Measurements from ENCODE around the gene NOP16.

Gene NOP16

DNA sequence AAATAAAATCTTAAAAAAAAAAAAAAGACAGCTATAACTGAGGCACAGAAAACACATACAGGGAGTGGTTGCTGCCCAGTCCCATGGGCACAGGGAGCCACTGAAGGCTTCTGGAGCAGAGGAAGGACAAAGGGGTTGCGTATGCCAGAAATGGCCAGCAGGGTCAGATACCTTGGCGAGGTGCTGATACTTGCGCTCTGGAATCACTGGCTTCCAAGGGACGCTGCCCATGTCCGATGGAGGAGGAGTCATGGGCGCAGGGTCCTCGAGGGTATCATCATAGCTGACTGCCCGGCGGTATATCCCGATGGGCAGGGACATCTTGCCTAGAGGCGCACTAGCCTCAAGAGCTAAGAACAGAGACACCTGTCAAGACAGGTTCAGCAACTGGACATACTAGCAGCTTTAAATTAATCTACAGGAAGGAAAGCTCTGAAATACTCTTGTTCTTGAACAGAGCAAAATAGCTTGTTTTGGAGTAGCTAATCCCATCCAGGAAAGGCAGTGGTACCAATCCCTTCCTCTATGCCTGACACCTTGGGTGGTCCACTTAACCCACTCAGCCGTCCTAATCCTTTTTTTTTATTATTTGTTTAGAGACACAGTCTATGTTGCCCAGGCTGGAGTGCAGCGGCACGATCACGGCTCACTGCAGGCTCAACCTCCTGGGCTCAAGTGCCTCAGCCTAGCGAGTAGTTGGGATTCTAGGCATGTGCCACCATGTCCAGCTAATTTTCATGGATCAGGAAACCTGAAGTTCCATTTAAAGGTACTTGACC lies 32.8 kb downstream of the NOP16 start:
- FAIRE-seq = no peak

DNA sequence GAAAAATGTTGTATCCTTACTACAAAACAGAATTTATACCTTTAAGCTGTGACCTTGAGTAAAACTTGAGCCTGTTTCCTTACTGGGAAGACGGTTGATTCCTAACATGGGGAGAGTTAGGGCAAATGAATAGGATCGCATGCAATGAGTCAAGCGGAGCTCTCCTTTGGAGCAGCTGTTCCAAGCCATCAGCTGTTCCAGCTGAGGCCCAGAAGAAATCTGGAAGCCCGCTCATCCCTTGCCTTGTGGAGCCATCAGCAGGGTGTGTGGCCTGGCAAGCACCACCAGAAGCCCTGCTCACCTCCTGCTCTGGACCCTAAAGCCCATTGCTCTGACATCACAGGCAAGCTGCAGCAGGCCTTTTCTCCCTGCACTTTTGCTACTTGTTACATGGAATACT lies 34.9 kb downstream of the NOP16 start:
- no peak for FAIRE-seq

DNA sequence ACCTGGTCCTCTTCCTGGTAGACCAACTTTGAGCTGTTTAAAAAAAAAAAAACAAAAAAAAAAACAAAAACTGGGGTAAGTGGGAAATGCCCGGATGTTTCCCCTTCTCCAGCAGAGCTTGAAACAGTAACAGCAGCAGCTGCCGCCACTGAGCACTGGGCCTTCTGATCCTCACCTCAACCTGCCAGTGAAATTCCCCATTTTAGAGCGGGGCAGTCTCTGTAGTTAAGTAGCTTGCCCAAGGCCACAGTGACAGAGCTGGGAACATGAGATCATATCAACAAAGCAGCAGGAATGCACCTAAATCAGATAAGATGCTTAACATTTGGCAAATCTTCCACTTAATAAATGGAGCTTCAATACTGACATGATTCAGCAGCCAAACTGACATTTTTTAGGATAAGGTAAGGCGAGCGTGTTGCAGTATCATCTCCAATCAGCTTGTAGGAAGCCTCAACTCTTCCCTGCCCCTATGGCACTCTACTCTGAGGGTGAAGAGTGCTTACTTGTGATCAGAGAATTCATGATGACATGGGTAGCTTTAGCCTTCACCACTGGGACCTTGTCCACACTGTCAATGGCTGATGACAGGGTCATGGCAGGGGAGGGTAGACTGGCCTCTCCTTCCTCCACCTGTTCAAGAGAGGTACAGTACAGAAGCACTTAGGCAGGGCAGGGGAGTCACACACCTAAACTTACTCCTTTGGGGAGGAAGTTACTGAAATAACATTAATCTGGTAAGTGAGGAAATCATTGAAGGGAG lies 36.1 kb downstream of the NOP16 start:
- no peak for FAIRE-seq

DNA sequence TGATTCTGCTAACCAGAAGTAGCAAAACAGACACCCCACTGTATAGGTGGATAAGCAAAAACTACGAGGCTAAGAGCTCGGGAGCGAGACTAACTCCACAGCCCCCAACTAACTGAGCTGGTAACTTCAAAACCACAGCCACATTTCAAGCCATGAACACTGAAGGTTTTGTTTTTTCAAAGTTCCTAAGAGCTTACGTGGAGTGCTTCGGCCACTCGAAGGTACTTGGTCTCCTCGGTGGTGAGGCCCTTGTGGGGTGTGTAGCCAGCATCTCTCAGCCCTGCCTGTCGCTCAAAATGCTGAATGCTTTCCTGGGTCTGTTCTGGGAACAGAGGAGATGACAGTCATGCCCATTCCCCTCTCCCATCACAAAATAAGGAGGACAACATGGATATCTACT lies 38.0 kb downstream of the NOP16 start:
- FAIRE-seq = no peak

DNA sequence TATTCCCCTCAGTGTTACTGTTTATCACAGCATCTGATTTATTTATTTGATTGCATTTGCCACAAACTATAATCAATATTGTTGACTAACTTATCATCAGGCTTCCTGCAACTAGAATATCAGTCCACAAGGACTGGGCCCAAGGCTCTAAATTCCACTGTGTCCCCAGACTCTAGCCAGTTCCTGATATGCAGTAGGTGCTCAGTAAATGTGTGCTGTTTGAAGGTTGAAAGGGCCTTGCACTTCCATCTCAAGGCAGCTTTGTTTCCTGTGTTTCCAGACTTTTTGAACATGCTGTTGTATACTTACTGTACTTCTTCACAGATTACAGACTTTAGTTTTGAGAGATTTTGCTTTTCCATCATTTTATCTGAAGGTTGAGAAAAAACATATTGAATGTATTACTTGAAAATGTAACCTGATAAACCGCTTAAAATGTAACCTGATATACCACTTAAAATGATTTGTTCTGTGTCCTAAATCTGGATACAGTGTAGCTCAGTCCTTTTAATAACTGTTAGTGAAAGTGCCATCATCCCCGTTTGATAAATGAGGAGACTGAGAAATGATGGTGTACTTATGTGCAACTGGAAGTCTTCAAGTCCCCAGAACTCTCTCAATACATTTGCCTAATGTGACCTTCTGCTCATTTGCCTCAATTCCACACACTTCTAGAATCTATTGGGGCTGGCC lies 45.5 kb downstream of the NOP16 start:
- FAIRE-seq = no peak

DNA sequence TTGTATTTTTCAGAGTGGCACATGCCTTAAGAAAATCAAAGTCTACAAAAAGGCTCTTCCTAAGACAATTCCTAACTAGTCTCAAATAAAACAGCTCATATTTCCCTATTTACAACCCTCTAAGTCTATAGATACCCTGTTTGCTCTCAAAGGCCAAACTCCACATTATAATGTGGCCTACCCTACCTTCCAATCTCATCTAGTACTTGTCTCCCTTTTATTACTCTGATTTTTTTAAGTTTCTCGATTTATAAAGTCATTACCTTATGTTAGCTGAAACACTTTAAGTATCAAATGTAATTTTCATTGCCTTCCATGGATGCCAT lies 46.3 kb downstream of the NOP16 start:
- no peak for FAIRE-seq

DNA sequence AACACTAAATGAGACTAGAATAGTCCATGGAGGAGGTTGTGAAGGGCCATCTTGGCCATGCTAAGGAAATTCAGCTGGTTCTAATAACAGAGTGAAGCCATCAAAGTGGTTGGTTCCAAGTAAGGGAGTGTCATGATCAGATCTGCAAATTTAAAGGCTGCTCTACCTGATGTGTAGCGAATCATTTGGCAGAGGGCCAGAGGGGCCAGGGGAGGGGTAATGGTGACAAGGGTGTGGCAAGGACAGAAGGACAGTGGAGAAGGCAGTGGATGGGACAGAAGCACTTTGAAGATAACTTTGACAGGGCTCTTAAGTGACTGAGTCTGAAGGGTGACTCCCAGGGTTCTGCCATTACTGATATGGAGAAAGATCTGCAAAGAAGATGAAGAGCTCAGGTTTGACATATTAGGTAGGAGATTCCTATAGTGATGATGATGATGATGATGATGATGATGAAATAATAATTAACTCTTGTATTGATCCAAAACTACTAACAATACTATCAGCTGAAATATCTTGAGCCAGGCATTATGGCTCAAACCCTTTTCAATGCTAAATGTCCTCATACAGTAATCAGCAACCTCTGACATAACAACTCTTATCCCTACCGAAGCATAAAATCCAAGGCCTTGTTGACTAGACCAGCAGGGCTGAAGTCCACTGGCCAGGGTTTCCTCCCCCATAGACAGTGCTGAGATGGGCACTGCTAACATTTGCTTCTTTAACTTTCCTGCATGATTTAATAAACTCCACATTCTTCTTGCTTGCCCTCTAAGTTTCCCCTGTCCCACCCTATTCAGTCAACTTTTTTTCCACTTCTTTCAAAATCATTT lies 46.9 kb downstream of the NOP16 start:
- no peak for FAIRE-seq

DNA sequence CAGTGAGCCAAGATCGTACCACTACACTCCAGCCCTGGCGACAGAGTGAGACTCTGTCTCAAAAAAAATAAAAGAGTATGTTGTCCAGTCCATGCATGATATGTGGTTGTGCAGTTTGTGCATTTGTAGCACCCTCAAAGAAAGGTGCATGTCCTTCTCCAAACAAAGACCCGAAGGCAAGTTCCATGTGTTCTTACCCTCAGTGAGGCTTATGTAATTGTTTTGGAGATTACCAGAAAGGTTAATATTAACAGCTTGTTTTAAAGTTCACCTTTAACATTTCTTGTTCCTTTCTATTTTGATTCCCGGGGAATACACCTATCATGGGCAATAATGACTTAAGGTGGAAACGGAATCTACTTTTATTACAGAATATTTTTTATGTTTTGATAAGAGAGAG lies 49.1 kb downstream of the NOP16 start:
- FAIRE-seq = no peak

DNA sequence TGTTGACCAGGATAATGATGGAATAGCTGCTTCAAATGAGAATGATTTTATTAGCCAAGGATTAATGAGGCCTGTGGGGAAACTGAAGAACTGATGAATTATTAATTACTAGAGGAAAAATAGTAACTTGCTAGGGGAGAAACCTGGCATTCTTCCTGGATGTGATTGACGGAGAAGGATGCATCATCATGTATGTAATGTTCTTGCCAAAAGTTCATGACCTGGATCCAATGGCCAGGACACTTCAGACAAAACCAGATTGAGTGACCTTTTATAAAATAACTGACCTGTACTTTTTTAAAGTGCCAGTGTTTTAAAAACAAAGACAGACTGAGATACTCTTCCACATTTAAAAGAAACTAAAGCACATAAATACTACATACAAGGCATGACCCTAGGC lies 50.5 kb downstream of the NOP16 start:
- FAIRE-seq = no peak

DNA sequence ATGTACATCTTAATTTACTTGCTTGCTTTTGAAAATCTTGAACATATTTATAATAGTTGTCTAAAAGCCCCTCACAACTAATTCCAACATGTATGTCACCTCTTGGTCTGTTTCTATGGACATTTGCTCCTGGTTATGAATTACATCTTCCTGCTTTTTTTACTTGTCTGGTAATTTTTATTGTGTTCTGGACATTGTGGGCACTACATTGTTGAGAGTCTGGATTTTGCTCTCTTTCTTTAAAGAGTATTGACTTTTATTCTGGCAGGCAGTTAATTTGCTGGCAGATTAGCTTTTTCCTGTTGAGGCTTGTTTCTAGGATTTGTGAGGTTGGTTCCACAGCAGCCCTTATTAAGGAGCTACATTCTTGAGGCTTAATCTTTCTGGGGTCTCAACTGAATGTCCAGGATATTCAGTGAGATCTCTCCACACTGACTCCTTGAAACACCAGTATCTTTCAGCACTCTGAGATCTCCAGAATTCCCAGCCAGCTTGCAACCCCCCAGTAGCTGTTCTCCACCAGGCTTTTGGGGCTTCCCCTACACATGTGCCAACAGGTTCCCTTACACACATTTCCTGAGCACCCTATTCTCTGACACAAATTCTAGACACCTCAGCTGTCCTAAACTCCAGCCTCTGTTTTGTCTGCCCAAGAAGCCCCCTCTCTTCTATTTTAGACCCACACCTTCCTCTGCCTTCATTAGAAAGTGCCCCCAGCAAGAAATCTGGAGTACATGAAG lies 54.2 kb downstream of the NOP16 start:
- FAIRE-seq = no peak
